Measurements from ENCODE around the gene ULK4.

DNA sequence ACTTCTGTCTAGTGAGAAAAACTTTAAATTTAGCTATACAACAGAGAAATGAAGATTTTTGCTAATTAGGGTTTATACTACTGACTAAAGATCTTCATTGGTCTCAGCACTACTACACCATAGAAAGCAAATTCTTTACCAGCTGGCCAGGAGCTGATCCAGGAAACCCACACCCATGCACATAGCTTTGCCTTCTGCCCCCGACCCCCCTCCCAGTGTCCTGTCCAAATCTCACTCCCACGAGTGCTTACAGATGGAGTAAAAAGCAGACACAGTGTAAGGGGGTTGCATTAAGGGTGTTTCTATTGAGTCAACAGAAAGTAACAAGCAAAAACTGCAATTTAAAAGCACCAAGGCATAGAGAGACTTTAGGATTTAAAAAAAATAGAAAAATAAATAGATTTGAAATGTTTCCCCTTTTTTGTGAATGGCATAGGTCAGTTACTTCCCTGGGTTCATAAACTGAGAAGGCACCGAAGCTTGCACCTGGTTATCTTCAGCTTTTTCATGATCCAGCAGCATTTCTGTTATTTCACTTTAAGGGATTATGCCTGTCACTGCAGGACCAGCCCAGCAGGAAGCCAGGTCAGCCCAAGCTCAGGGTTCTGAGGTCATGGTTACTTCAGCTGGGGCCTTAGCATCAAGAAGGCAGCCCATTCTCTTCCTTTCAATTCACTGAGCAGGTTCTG lies 638.3 kb downstream of the ULK4 start:
- TF ChIP-seq POLR2AphosphoS5 (IDR thresholded peaks at IDR 0.05; ENCODE audit: low read depth, low read length) (no peak), POLR2A (IDR thresholded peaks at IDR 0.05; ENCODE audit: low read depth, low read length) (no peak)

Measured in GM12891 (cell line).